Breast epithelium (tissue), 4 donors: ENCODE data around the gene TEPSIN. TPM values are rescaled to one million over a fixed set of nuclear protein-coding genes. Genes with fewer than 3 reads are reported as not detected.

Experiments
- DNase-seq, 2 donors: peaks; one replicate each; pipeline ENCODE4 v3.0.0-alpha.2; 2019; ENCODE audit warnings: low spot score in 2 of 2
- H3K27ac ChIP-seq, 2 donors: fragments of 200-600 bp; sonication (generic) in 1 of 2; one replicate each; pipeline ENCODE4 v1.5.1; 2016 to 2019; ENCODE audit warnings: mild to moderate bottlenecking in 1 of 2
- H3K27me3 ChIP-seq, 2 donors: fragments of 200-600 bp; sonication (generic) in 1 of 2; one replicate each; pipeline versions ENCODE4 v1.5.1 to v1.6.0; 2017 to 2019; ENCODE audit warnings: control low read depth in 1 of 2, mild to moderate bottlenecking in 1 of 2
- H3K36me3 ChIP-seq: fragments of 200-600 bp; one replicate; pipeline ENCODE4 v1.5.1; 2019
- H3K4me1 ChIP-seq, 2 donors: fragments of 200-600 bp; sonication (generic); one replicate each; pipeline ENCODE4 v1.5.1; 2016 to 2019; ENCODE audit warnings: control low read depth in 1 of 2
- H3K4me3 ChIP-seq, 3 donors: fragments of 200-600 bp; sonication (generic); 1 replicate in 2 of 3; 2 replicates in 1 of 3; pipeline ENCODE4 v1.5.1; 2016 to 2019; ENCODE audit warnings: mild to moderate bottlenecking in 3 of 3, moderate library complexity in 2 of 3
- H3K9me3 ChIP-seq, 2 donors: fragments of 200-600 bp; sonication (generic) in 1 of 2; one replicate each; pipeline ENCODE4 v1.5.1; 2016 to 2019; ENCODE audit warnings: control low read depth in 1 of 2
- POLR2A ChIP-seq: fragments of 450-650 bp; IDR thresholded peaks from one replicate; pipeline ENCODE4 v1.6.1; 2016; ENCODE audit warnings: antibody characterized with exemption, mild to moderate bottlenecking, moderate library complexity
- POLR2AphosphoS5 ChIP-seq, 3 donors: sonication (generic); formaldehyde crosslinking; IDR thresholded peaks; one replicate each; pipeline ENCODE4 v1.6.1; 2017; ENCODE audit warnings: antibody characterized with exemption in 3 of 3
- intact Hi-C: fragments of 100-400 bp; cut with DNase I; formaldehyde crosslinking; loops from one replicate; pipeline ENCODE4 v1.15.1; 2023; ENCODE audit warnings: low total_unique reads
- total RNA-seq, 3 donors: library from RNA; depleted of rRNA; stranded (reverse); fragments of >200 nt; gene quantifications; one replicate each; pipeline ENCODE4 v1.1.0, GENCODE V29; 2016
- TF ChIP-seq, protein P1 (sequence below), 3 donors: fragments of 450-650 bp; IDR thresholded peaks; one replicate each; pipeline ENCODE4 v1.5.1; 2016 to 2017; ENCODE audit warnings: antibody characterized with exemption in 3 of 3, mild to moderate bottlenecking in 3 of 3, moderate library complexity in 3 of 3

Gene TEPSIN
- total RNA-seq, 3 donors from 2014 or later, result 33.9 to 54.3 (median 36.4) TPM

DNA sequence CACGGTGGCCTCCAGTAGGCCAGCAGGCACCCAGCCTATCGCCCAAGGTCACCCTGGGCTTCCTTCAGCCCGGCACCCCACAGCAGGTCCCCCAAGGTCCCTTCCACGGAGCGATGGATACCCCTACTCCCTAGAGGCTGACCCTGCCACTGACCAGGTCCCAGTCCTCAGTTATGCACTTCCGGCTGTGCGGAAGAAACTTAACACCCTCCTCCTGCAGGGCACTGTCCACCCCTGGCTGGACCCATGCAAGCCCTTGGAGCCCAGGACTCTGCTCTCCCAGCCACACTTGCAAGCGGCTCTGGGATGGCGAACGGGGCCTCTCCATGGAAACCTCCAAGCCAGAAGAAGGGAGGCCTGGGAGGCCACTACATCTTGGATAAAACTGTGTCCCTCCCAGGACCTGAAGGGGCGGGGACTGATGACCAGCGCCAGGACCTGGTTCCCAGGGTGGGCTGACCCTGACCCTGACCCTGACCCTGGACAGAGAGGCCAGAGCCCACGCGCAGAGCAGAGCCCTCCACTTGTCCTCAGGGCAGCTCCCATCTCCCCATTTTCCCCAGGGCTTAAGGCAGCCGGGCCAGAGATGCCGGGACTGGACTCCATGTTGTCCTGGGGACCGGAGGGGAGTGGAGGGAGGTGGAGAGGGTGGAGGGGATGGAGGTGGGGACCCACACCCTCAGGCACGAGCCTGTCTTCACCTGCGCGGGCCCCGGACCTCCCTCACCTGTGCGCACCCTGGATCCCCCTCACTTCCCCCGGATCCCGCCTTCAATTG lies 16.8 kb downstream of the TEPSIN start:
- H3K36me3 ChIP-seq, result no peaks in the 10 kb centered on the region
- H3K4me3 ChIP-seq, result peak overlapping the region; percentile 76 to 98 (median 84)
- H3K27me3 ChIP-seq, result no peaks in the 10 kb centered on the region
- H3K27ac ChIP-seq, result peak overlapping the region; percentile 33 to 58
- H3K9me3 ChIP-seq, result no peaks in the 10 kb centered on the region
- DNase-seq, result no peak
- peaks cover 8% of the 10 kb centered on the region in 2 donors for H3K4me1 ChIP-seq
- intact Hi-C loops, result no loop called here
- TF ChIP-seq POLR2A (no peak), POLR2AphosphoS5 (IDR thresholded peaks at IDR 0.05) (no peak)
- TF ChIP-seq, protein P1, sequence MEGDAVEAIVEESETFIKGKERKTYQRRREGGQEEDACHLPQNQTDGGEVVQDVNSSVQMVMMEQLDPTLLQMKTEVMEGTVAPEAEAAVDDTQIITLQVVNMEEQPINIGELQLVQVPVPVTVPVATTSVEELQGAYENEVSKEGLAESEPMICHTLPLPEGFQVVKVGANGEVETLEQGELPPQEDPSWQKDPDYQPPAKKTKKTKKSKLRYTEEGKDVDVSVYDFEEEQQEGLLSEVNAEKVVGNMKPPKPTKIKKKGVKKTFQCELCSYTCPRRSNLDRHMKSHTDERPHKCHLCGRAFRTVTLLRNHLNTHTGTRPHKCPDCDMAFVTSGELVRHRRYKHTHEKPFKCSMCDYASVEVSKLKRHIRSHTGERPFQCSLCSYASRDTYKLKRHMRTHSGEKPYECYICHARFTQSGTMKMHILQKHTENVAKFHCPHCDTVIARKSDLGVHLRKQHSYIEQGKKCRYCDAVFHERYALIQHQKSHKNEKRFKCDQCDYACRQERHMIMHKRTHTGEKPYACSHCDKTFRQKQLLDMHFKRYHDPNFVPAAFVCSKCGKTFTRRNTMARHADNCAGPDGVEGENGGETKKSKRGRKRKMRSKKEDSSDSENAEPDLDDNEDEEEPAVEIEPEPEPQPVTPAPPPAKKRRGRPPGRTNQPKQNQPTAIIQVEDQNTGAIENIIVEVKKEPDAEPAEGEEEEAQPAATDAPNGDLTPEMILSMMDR (IDR thresholded peaks at IDR 0.05), result no peak

DNA sequence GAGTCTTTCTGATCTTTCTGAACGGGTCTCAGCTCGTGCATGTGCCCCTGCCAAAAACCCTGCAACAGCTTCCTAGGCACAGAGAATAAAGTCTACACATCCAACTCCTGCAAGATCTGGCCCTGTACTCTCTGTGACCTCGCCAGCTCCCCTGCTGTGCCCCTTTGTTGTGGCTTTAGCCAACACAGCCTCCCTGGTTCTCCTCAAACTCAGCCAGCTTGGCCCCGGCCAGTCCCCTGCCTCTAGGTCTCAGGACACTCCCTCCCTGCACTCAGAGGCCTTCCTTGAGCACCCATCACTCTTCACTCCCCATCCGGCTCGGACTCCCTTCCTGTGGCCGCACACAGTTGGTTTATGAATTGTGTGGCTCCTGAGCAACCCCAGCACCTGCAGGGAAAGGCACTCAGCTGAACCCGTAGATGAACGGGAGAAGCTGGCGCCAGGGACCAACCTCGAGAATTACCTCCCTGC lies 17.4 kb downstream of the TEPSIN start:
- Histone ChIP-seq H3K27ac (no peak overlapping the region), H3K4me1 (peaks cover 8% of the 10 kb centered on the region in 2 donors), H3K4me3 (peak overlapping the region in 2 of 3 donors; percentile 84 to 98), H3K27me3 (no peaks in the 10 kb centered on the region), H3K9me3 (no peaks in the 10 kb centered on the region), H3K36me3 (no peaks in the 10 kb centered on the region)
- intact Hi-C loops, result no loop called here
- no peak for TF ChIP-seq POLR2A
- TF ChIP-seq, protein P1 (IDR thresholded peaks at IDR 0.05), result no peak
- TF ChIP-seq POLR2AphosphoS5 (IDR thresholded peaks at IDR 0.05), result no peak
- DNase-seq, result no peak

DNA sequence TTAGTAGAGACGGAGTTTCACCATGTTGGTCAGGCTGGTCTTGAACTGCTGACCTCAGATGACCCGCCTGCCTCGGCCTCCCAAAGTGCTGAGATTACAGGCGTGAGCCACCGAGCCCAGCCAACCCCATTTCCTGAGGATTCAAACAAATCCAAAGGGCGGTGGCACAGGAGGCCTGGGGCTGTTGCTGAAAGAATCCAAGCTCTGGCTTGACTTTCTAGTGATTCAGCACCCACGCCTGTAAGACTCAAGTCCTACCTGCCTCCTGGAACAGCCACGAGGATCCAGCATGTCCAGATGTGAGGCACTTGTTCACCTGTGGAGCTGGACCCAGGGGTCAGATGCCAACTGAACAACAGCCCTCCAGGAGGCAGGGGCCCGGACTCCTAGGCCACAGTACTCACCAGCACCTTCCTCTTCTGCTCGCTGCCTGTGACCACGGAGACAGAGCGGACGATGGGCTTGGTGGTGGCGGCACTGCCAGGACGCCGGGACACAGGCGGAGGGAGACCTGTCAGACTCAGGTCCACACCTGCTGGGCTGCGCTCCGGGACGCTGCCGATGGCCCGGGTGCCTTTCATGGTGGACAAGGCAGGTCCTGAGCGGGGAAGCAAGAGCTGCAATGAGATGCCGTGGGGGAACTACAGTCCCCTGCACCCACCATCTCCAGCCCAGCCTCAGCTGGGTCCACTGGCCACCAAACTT lies 19.2 kb downstream of the TEPSIN start:
- H3K27ac ChIP-seq, result no peak overlapping the region
- intact Hi-C loops, result no loop called here
- no peaks in the 10 kb centered on the region for H3K9me3 ChIP-seq
- no peaks in the 10 kb centered on the region for H3K27me3 ChIP-seq
- H3K4me3 ChIP-seq, result no peak overlapping the region
- peaks cover 8% of the 10 kb centered on the region in 2 donors for H3K4me1 ChIP-seq
- TF ChIP-seq POLR2AphosphoS5 (IDR thresholded peaks at IDR 0.05), result no peak
- TF ChIP-seq, protein P1 (IDR thresholded peaks at IDR 0.05), result no peak
- no peak for TF ChIP-seq POLR2A
- DNase-seq, result no peak
- H3K36me3 ChIP-seq, result no peaks in the 10 kb centered on the region

DNA sequence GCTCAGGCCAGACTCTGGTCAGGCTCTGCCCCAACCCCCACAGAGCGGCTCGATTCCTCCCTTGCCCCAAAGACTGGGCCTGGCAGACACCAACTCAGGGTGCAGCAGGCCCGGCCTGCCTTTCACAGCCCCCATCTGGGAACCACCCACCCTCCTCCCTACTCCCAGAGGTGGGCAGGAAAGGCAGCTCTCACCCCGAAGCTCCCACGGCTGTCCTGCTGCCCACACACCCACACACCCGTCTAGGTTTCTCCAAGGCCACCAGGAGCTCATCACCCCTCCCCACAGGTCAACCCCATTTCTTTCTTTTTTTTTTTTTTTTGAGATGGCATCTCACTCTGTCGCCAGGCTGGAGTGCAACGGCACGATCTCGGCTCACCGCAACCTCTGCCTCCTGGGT lies 19.9 kb downstream of the TEPSIN start:
- TF ChIP-seq POLR2A, result no peak
- TF ChIP-seq, protein P1 (IDR thresholded peaks at IDR 0.05), result no peak
- no peak for TF ChIP-seq POLR2AphosphoS5 (IDR thresholded peaks at IDR 0.05)
- Histone ChIP-seq H3K27me3 (no peaks in the 10 kb centered on the region), H3K27ac (no peak overlapping the region), H3K9me3 (no peaks in the 10 kb centered on the region), H3K4me3 (no peak overlapping the region), H3K36me3 (no peaks in the 10 kb centered on the region), H3K4me1 (peaks cover 8% of the 10 kb centered on the region in 2 donors)
- DNase-seq, result no peak
- intact Hi-C loops, result no loop called here

DNA sequence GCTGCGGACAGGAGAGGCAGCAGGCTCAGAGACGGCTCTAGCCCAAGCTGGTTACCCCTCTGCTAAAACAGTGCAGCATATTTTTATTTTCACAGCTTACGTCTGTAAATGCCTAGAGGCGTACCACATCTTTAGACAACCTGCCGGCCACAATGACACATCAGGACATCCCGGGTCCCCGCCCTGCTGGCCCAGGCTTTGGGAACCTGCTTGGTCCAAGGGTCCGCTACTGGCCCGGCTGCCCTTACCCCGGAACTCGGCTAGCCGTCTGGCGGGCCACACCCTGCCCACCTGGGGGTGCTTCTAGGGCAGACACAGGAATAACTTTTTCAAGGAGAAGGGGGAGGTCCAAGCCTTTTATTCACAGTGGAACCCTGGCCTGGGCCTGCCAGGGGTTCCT lies 20.4 kb downstream of the TEPSIN start:
- TF ChIP-seq, protein P1 (IDR thresholded peaks at IDR 0.05), result no peak
- TF ChIP-seq POLR2A (no peak), POLR2AphosphoS5 (IDR thresholded peaks at IDR 0.05) (no peak)
- no peaks in the 10 kb centered on the region for H3K36me3 ChIP-seq

More for the DNA sequence above, 20.4 kb downstream of the TEPSIN start:
- no peak overlapping the region for H3K27ac ChIP-seq
- H3K4me1 ChIP-seq, result peaks cover 8% of the 10 kb centered on the region in 2 donors
- DNase-seq, result no peak
- no peak overlapping the region for H3K4me3 ChIP-seq
- intact Hi-C loops, result no loop called here
- H3K27me3 ChIP-seq, result no peaks in the 10 kb centered on the region
- H3K9me3 ChIP-seq, result no peaks in the 10 kb centered on the region
